Measurements from ENCODE around the gene NR2E1. TPM values are rescaled to one million over a fixed set of nuclear protein-coding genes. Genes with fewer than 3 reads are reported as not detected.

Gene NR2E1
- total RNA-seq, 1 donor from 2014 or later = not detected

- no peaks in the 10 kb centered on the region for H3K36me3 Mint-ChIP-seq
- peak overlapping the region; percentile 72 for H3K4me3 Mint-ChIP-seq
- no peak for TF ChIP-seq CTCF (IDR thresholded peaks at IDR 0.05; ENCODE audit: unreplicated experiment)
- H3K9me3 Mint-ChIP-seq = no peaks in the 10 kb centered on the region
- peaks cover 37% of the 10 kb centered on the region for H3K4me1 Mint-ChIP-seq
- no peak for DNase-seq (ENCODE audit: low spot score in 2 of 2, unreplicated experiment in 2 of 2)
- H3K27ac Mint-ChIP-seq = no peak overlapping the region
- H3K27me3 Mint-ChIP-seq (ENCODE audit: low read depth) = peaks cover 97% of the 10 kb centered on the region
Measured at GRCh38 chr6:108118810-108119768, 46.7 kb upstream of the NR2E1 start.

- Mint-ChIP-seq H3K36me3 (no peaks in the 10 kb centered on the region), H3K27me3 (ENCODE audit: low read depth) (peaks cover 97% of the 10 kb centered on the region), H3K9me3 (no peaks in the 10 kb centered on the region), H3K27ac (no peak overlapping the region), H3K4me1 (peaks cover 33% of the 10 kb centered on the region), H3K4me3 (peak overlapping the region; percentile 48)
- no peak for TF ChIP-seq CTCF (IDR thresholded peaks at IDR 0.05; ENCODE audit: unreplicated experiment)
- no peak for DNase-seq (ENCODE audit: low spot score in 2 of 2, unreplicated experiment in 2 of 2)
Measured at GRCh38 chr6:108119769-108120141, 46.1 kb upstream of the NR2E1 start.

GRCh38 chr6:108120311-108120710 lies 45.5 kb upstream of the NR2E1 start:
- Mint-ChIP-seq H3K4me3 (no peak overlapping the region), H3K4me1 (peaks cover 27% of the 10 kb centered on the region), H3K27me3 (ENCODE audit: low read depth) (peaks cover 97% of the 10 kb centered on the region), H3K27ac (no peak overlapping the region), H3K36me3 (no peaks in the 10 kb centered on the region), H3K9me3 (no peaks in the 10 kb centered on the region)
- TF ChIP-seq CTCF (IDR thresholded peaks at IDR 0.05; ENCODE audit: unreplicated experiment) = no peak
- no peak for DNase-seq (ENCODE audit: low spot score in 2 of 2, unreplicated experiment in 2 of 2)

GRCh38 chr6:108121612-108122011 lies 44.2 kb upstream of the NR2E1 start:
- TF ChIP-seq CTCF (IDR thresholded peaks at IDR 0.05; ENCODE audit: unreplicated experiment) = no peak
- no peak for DNase-seq (ENCODE audit: low spot score in 2 of 2, unreplicated experiment in 2 of 2)
- H3K9me3 Mint-ChIP-seq = no peaks in the 10 kb centered on the region
- no peak overlapping the region for H3K4me3 Mint-ChIP-seq
- peaks cover 94% of the 10 kb centered on the region for H3K27me3 Mint-ChIP-seq (ENCODE audit: low read depth)
- H3K4me1 Mint-ChIP-seq = peaks cover 19% of the 10 kb centered on the region
- H3K27ac Mint-ChIP-seq = no peak overlapping the region
- no peaks in the 10 kb centered on the region for H3K36me3 Mint-ChIP-seq

- no peak for TF ChIP-seq CTCF (IDR thresholded peaks at IDR 0.05; ENCODE audit: unreplicated experiment)
- Mint-ChIP-seq H3K36me3 (no peaks in the 10 kb centered on the region), H3K4me3 (no peak overlapping the region), H3K4me1 (peaks cover 11% of the 10 kb centered on the region), H3K9me3 (no peaks in the 10 kb centered on the region), H3K27me3 (ENCODE audit: low read depth) (peaks cover 80% of the 10 kb centered on the region), H3K27ac (no peak overlapping the region)
- no peak for DNase-seq (ENCODE audit: low spot score in 2 of 2, unreplicated experiment in 2 of 2)
Measured at GRCh38 chr6:108123481-108123929, 42.3 kb upstream of the NR2E1 start.

Data from mesothelial cell of epicardium (in vitro differentiated cells).